ENCODE measurements around the gene LTA4H. TPM values are rescaled to one million over a fixed set of nuclear protein-coding genes. Genes with fewer than 3 reads are reported as not detected.

LTA4H gene
- polyA plus RNA-seq, 3 donors, result 36.9 to 40.9 (median 39.9) TPM

DNA sequence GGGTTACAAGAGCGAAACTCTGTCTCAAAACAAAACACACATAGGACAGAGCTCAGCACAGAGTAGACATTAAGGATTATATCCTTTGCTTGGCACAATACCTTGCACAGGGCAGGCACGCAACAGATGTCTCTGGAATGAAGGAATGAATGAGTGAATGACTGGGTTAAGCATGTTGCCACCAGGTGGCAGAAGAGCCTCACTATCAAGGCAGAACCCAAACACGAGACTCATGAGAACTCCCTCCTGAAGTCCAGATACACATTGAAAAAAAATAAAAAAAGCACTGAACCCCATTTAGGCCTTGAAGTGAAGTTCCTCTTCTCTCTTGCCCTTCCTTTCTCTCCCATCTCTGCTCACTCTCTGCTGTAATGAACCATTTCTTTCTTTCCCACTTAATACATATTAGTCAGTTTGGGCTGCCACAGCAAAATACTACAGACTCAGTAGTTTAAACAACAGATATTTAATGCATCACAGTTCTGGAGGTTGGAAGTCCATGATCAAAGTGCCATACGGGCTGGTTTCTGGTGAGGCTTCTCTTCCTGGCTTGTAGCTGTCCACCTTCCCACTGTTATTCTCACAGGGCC is 26.6 kb upstream of the LTA4H start:
- 35 to 42% (median 35%) methylated on average over 4 of the region's 4 CpGs for WGBS, 3 donors

DNA sequence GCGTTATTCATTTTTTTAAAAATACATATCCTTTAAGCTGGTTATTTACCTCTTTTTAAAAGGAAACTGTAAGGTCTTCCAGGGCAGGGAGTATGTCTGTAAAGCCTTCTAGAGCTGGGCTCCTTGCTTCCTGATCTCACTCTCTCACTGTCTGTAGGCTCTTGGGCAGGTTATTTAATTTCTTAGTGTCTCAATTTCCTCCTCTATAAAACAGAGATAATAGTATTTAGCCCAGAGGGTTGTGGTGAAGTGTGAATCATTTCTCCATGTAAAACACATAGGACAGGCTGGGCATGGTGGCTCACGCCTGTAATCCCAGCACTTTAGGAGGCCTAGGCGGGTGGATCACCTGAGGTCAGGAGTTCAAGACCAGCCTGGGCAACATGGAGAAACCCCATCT is 25.9 kb upstream of the LTA4H start:
- H3K27ac ChIP-seq (ENCODE audit: low read depth, low read length), result no peak overlapping the region
- 85 to 91% (median 91%) methylated on average over 3 of the region's 3 CpGs for WGBS, 3 donors

More for the DNA sequence above, 26.6 kb upstream of the LTA4H start:
- no peak overlapping the region for H3K27ac ChIP-seq (ENCODE audit: low read depth, low read length)

GRCh38 chr12:96060041-96060440 is 24.7 kb upstream of the LTA4H start:
- WGBS, 3 donors, result 75 to 84% (median 78%) methylated on average over 7 of the region's 7 CpGs
- no peak overlapping the region for H3K27ac ChIP-seq (ENCODE audit: low read depth, low read length)

DNA sequence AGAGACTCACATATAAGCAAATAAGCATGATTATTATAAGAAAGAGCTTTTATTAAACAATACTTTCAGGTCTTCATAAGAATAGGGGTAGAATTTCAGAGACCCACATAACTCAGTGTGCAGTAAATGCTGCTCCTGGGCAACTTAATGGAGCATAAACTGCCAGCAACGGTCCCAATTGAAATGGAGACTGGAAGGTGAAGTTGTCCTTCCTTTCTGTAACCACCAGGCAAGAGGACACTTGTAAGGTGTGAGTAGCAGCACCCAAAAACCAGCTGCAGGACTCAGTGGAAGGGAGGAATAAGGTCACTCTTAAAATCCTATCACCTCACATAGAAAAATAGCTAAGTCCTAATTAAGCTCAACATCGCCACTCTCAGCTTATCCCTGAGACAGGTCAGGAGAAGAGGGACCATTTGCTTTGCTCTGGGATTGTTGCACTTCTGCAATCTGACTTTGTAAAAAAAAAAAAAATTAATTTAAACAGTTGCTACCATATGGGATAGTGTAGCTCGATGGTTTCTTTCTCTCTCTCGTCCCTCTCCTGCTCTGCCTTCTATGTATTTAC is 22.7 kb upstream of the LTA4H start:
- WGBS, 3 donors, result 77 to 90% (median 79%) methylated on average over 4 of the region's 4 CpGs
- H3K27ac ChIP-seq (ENCODE audit: low read depth, low read length), result no peak overlapping the region

GRCh38 chr12:96056646-96057455 is 21.5 kb upstream of the LTA4H start:
- WGBS, 3 donors, result 87 to 96% (median 94%) methylated on average over 8 of the region's 8 CpGs
- H3K27ac ChIP-seq (ENCODE audit: low read depth, low read length), result no peak overlapping the region

- 27 to 73% (median 34%) methylated on average over 4 of the region's 4 CpGs for WGBS, 3 donors
- H3K27ac ChIP-seq (ENCODE audit: low read depth, low read length), result no peak overlapping the region
Measured at GRCh38 chr12:96054244-96054610, 18.8 kb upstream of the LTA4H start.

- no peak overlapping the region for H3K27ac ChIP-seq (ENCODE audit: low read depth, low read length)
- 48 to 78% (median 49%) methylated on average over 5 of the region's 5 CpGs for WGBS, 3 donors
Measured at GRCh38 chr12:96053476-96054243, 18.3 kb upstream of the LTA4H start.

GRCh38 chr12:96051756-96052485 is 16.5 kb upstream of the LTA4H start:
- H3K27ac ChIP-seq (ENCODE audit: low read depth, low read length), result no peak overlapping the region
- 79 to 96% (median 94%) methylated on average over 2 of the region's 2 CpGs for WGBS, 3 donors

GRCh38 chr12:96050139-96050538 is 14.8 kb upstream of the LTA4H start:
- WGBS, 3 donors, result 63 to 87% (median 80%) methylated on average over 2 of the region's 2 CpGs
- H3K27ac ChIP-seq (ENCODE audit: low read depth, low read length), result no peak overlapping the region

GRCh38 chr12:96049101-96049500 is 13.7 kb upstream of the LTA4H start:
- H3K27ac ChIP-seq (ENCODE audit: low read depth, low read length), result no peak overlapping the region

GRCh38 chr12:96048393-96048969 is 13.1 kb upstream of the LTA4H start:
- WGBS, 3 donors, result 25 to 51% (median 50%) methylated on average over 5 of the region's 5 CpGs
- H3K27ac ChIP-seq (ENCODE audit: low read depth, low read length), result no peak overlapping the region

More at GRCh38 chr12:96049101-96049500, 13.7 kb upstream of the LTA4H start:
- 52 to 90% (median 73%) methylated on average over 6 of the region's 6 CpGs for WGBS, 3 donors

GRCh38 chr12:96047229-96048211 is 12.1 kb upstream of the LTA4H start:
- no peak overlapping the region for H3K27ac ChIP-seq (ENCODE audit: low read depth, low read length)

DNA sequence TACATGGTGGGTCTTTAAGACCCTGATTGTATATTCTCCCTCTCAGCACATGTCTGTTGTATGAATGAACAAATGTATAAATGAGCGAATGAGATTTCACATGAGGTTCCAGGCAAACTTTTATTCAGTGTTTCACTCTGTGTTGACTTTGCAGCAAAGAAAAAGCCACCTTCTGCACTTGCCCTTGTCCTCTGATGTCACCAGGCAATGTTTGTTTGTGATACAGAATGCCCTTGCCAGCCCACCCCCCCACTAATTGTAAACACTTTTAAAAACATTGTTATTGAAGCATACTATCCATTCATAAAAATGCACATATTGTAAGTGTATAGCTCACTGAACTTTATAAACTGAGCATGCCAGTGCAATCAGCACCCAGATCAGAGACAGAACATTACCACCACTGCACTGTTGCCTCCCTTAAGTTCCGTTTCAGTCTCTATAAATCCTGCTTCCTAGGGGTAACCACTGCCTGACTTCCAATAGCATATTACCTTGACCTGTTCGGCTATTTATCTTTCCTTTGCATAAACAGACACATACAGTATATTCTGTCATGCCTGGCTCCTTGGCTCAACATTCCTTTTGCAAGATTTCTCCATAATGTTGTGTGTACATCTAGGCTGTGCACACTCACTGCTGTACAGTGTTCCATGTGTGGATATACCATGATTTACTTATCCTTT is 11.3 kb upstream of the LTA4H start:
- 43 to 85% (median 83%) methylated on average over 3 of the region's 3 CpGs for WGBS, 3 donors
- H3K27ac ChIP-seq (ENCODE audit: low read depth, low read length), result no peak overlapping the region

More at GRCh38 chr12:96047229-96048211, 12.1 kb upstream of the LTA4H start:
- WGBS, 3 donors, result 31 to 53% (median 43%) methylated on average over 7 of the region's 7 CpGs

GRCh38 chr12:96045566-96045965 is 10.2 kb upstream of the LTA4H start:
- WGBS, 3 donors, result 67 to 79% (median 74%) methylated on average over 7 of the region's 7 CpGs
- H3K27ac ChIP-seq (ENCODE audit: low read depth, low read length), result no peak overlapping the region

DNA sequence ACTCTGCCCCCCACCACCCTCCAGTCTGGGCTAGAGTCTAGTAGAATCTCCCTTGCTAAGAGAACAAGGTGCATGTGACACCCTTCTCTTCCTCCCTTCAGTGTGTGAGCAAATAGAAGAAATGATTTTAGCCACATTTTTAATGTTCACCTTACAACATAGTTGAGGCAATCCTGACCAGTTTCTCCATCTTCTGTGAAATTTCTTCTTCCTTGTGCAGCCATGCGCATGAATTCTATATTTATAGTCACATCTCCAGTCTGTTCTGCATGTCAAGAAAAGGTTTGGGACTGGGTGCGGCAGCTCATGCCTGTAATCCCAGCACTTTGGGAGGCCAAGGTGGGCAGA is 9.5 kb upstream of the LTA4H start:
- 61 to 98% (median 77%) methylated on average over 2 of the region's 2 CpGs for WGBS, 3 donors
- no peak overlapping the region for H3K27ac ChIP-seq (ENCODE audit: low read depth, low read length)
